HEK293 (cell line): Measurements from ENCODE around the gene MVB12A.

Experiments used
- RBAK ChIP-seq: fragments of 450-650 bp; formaldehyde crosslinking; IDR thresholded peaks from 2 replicates; pipeline ENCODE4 v1.5.1; 2016; ENCODE audit warnings: missing biosample characterization, missing genetic modification characterization
- SCRT2 ChIP-seq: fragments of 450-650 bp; formaldehyde crosslinking; IDR thresholded peaks from 2 replicates; pipeline ENCODE4 v1.5.1; 2016; ENCODE audit warnings: missing biosample characterization, missing genetic modification characterization
- TCF7L2 ChIP-seq: IDR thresholded peaks from 2 replicates; pipeline ENCODE4 v1.6.1; 2011; ENCODE audit warnings: low read depth, mild to moderate bottlenecking, inconsistent platforms, low read length, moderate library complexity, borderline replicate concordance
- ZNF155 ChIP-seq: fragments of 450-650 bp; formaldehyde crosslinking; IDR thresholded peaks from 2 replicates; pipeline ENCODE4 v1.5.1; 2016; ENCODE audit warnings: missing biosample characterization, missing genetic modification characterization
- ZNF221 ChIP-seq: fragments of 450-650 bp; formaldehyde crosslinking; IDR thresholded peaks from 2 replicates; pipeline ENCODE4 v1.5.1; 2017; ENCODE audit warnings: missing biosample characterization, missing genetic modification characterization, borderline replicate concordance
- ZNF302 ChIP-seq: fragments of 450-650 bp; formaldehyde crosslinking; IDR thresholded peaks from 2 replicates; pipeline ENCODE4 v1.5.1; 2016; ENCODE audit warnings: missing biosample characterization, missing genetic modification characterization, low read depth
- ZNF350 ChIP-seq: fragments of 450-650 bp; formaldehyde crosslinking; IDR thresholded peaks from 2 replicates; pipeline ENCODE4 v1.5.0; 2017; ENCODE audit warnings: missing biosample characterization, mild to moderate bottlenecking, missing genetic modification characterization
- ZNF530 ChIP-seq: fragments of 450-650 bp; formaldehyde crosslinking; IDR thresholded peaks from 2 replicates; pipeline ENCODE4 v1.5.1; 2016; ENCODE audit warnings: low read depth, missing biosample characterization, missing genetic modification characterization
- ZNF776 ChIP-seq: fragments of 450-650 bp; formaldehyde crosslinking; IDR thresholded peaks from 2 replicates; pipeline ENCODE4 v1.5.0; 2017; ENCODE audit warnings: missing biosample characterization, missing genetic modification characterization, borderline replicate concordance
- TF ChIP-seq, protein P1 (sequence below): fragments of 450-650 bp; formaldehyde crosslinking; optimal IDR thresholded peaks from 2 replicates; pipeline ENCODE3; 2016; ENCODE audit warnings: missing biosample characterization, mild to moderate bottlenecking, missing genetic modification characterization
- TF ChIP-seq, protein P2 (sequence below): fragments of 450-650 bp; formaldehyde crosslinking; IDR thresholded peaks from 2 replicates; pipeline ENCODE4 v1.5.1; 2016; ENCODE audit warnings: missing biosample characterization, missing genetic modification characterization
- TF ChIP-seq, protein P3 (sequence below): fragments of 450-650 bp; formaldehyde crosslinking; IDR thresholded peaks from 2 replicates; pipeline ENCODE4 v1.5.1; 2017; ENCODE audit warnings: missing biosample characterization, missing genetic modification characterization
- TF ChIP-seq, protein P4 (sequence below): fragments of 450-650 bp; formaldehyde crosslinking; IDR thresholded peaks from 2 replicates; pipeline ENCODE4 v1.5.1; 2016; ENCODE audit warnings: missing biosample characterization, missing genetic modification characterization, low read depth
- TF ChIP-seq, protein P5 (sequence below): fragments of 450-650 bp; formaldehyde crosslinking; IDR thresholded peaks from 2 replicates; pipeline ENCODE4 v1.5.1; 2016; ENCODE audit warnings: missing biosample characterization, missing genetic modification characterization

DNA sequence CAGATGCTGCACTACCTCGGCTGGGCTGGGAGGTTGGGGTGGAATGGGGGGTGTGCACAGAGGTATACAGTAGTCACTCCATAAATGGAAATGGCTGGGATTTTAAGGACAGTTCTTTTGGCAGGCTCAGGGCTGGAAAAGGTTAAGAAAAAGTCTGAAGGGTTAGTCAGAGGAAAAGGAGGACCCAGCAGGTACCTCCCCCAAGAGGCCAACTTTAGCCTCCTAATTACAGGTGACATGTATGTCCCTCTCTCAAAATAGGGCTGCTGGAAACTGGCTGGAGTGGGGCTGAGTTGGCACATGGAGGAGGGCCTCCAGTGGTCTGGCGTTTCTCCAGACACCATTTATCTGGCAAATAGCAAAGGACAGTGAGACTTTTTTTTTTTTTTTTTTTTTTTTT lies 26.8 kb upstream of the MVB12A start:
- TF ChIP-seq, protein P1, sequence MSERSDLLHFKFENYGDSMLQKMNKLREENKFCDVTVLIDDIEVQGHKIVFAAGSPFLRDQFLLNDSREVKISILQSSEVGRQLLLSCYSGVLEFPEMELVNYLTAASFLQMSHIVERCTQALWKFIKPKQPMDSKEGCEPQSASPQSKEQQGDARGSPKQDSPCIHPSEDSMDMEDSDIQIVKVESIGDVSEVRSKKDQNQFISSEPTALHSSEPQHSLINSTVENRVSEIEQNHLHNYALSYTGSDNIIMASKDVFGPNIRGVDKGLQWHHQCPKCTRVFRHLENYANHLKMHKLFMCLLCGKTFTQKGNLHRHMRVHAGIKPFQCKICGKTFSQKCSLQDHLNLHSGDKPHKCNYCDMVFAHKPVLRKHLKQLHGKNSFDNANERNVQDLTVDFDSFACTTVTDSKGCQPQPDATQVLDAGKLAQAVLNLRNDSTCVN, result no peak
- TF ChIP-seq, protein P2, sequence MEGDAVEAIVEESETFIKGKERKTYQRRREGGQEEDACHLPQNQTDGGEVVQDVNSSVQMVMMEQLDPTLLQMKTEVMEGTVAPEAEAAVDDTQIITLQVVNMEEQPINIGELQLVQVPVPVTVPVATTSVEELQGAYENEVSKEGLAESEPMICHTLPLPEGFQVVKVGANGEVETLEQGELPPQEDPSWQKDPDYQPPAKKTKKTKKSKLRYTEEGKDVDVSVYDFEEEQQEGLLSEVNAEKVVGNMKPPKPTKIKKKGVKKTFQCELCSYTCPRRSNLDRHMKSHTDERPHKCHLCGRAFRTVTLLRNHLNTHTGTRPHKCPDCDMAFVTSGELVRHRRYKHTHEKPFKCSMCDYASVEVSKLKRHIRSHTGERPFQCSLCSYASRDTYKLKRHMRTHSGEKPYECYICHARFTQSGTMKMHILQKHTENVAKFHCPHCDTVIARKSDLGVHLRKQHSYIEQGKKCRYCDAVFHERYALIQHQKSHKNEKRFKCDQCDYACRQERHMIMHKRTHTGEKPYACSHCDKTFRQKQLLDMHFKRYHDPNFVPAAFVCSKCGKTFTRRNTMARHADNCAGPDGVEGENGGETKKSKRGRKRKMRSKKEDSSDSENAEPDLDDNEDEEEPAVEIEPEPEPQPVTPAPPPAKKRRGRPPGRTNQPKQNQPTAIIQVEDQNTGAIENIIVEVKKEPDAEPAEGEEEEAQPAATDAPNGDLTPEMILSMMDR (tag by site-specific recombination), result no peak
- TF ChIP-seq ZNF155 (tag by site-specific recombination) (no peak), SCRT2 (tag by site-specific recombination) (no peak), ZNF776 (tag by site-specific recombination) (no peak), RBAK (tag by site-specific recombination) (no peak), ZNF221 (tag by site-specific recombination) (no peak), ZNF302 (tag by site-specific recombination) (no peak), ZNF350 (tag by site-specific recombination) (no peak), TCF7L2 (no peak), ZNF530 (no peak)
- TF ChIP-seq, protein P3, sequence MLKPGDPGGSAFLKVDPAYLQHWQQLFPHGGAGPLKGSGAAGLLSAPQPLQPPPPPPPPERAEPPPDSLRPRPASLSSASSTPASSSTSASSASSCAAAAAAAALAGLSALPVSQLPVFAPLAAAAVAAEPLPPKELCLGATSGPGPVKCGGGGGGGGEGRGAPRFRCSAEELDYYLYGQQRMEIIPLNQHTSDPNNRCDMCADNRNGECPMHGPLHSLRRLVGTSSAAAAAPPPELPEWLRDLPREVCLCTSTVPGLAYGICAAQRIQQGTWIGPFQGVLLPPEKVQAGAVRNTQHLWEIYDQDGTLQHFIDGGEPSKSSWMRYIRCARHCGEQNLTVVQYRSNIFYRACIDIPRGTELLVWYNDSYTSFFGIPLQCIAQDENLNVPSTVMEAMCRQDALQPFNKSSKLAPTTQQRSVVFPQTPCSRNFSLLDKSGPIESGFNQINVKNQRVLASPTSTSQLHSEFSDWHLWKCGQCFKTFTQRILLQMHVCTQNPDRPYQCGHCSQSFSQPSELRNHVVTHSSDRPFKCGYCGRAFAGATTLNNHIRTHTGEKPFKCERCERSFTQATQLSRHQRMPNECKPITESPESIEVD (tag by site-specific recombination), result no peak
- TF ChIP-seq, protein P4, sequence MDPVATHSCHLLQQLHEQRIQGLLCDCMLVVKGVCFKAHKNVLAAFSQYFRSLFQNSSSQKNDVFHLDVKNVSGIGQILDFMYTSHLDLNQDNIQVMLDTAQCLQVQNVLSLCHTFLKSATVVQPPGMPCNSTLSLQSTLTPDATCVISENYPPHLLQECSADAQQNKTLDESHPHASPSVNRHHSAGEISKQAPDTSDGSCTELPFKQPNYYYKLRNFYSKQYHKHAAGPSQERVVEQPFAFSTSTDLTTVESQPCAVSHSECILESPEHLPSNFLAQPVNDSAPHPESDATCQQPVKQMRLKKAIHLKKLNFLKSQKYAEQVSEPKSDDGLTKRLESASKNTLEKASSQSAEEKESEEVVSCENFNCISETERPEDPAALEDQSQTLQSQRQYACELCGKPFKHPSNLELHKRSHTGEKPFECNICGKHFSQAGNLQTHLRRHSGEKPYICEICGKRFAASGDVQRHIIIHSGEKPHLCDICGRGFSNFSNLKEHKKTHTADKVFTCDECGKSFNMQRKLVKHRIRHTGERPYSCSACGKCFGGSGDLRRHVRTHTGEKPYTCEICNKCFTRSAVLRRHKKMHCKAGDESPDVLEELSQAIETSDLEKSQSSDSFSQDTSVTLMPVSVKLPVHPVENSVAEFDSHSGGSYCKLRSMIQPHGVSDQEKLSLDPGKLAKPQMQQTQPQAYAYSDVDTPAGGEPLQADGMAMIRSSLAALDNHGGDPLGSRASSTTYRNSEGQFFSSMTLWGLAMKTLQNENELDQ, result no peak
- TF ChIP-seq, protein P5, sequence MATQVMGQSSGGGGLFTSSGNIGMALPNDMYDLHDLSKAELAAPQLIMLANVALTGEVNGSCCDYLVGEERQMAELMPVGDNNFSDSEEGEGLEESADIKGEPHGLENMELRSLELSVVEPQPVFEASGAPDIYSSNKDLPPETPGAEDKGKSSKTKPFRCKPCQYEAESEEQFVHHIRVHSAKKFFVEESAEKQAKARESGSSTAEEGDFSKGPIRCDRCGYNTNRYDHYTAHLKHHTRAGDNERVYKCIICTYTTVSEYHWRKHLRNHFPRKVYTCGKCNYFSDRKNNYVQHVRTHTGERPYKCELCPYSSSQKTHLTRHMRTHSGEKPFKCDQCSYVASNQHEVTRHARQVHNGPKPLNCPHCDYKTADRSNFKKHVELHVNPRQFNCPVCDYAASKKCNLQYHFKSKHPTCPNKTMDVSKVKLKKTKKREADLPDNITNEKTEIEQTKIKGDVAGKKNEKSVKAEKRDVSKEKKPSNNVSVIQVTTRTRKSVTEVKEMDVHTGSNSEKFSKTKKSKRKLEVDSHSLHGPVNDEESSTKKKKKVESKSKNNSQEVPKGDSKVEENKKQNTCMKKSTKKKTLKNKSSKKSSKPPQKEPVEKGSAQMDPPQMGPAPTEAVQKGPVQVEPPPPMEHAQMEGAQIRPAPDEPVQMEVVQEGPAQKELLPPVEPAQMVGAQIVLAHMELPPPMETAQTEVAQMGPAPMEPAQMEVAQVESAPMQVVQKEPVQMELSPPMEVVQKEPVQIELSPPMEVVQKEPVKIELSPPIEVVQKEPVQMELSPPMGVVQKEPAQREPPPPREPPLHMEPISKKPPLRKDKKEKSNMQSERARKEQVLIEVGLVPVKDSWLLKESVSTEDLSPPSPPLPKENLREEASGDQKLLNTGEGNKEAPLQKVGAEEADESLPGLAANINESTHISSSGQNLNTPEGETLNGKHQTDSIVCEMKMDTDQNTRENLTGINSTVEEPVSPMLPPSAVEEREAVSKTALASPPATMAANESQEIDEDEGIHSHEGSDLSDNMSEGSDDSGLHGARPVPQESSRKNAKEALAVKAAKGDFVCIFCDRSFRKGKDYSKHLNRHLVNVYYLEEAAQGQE (tag by site-specific recombination), result no peak
